ELF-1 (cell line): ENCODE measurements around the gene DCTN3.
"Not testable (repeated sequence)": the region's sequence is repeated elsewhere in the genome, so short reads cannot be mapped to it uniquely, and the experiment has no call there.

Experiments used
- DNase-seq: peaks from one replicate; pipeline ENCODE4 v3.0.0-alpha.2; 2016; ENCODE audit warnings: low read depth, low spot score

DCTN3 gene

GRCh38 chr9:34647084-34647403, 26.7 kb upstream of the DCTN3 start:
- DNase-seq, result no peak

GRCh38 chr9:34646211-34647083, 26.2 kb upstream of the DCTN3 start, which contains the start of gene GALT:
TSS of gene GALT (plus strand) at chr9:34646675. CDS start at chr9:34646705, 30 bp downstream.
- DNase-seq, result peak; percentile 98

GRCh38 chr9:34644766-34645314, 24.5 kb upstream of the DCTN3 start:
- peak; percentile 87 for DNase-seq

GRCh38 chr9:34642679-34643078, 22.4 kb upstream of the DCTN3 start:
- DNase-seq, result no peak

- DNase-seq, result not testable (repeated sequence)
Observed at GRCh38 chr9:34639322-34639721, 19.0 kb upstream of the DCTN3 start.

- no peak for DNase-seq
Observed at GRCh38 chr9:34638138-34638445, 17.8 kb upstream of the DCTN3 start.

GRCh38 chr9:34637356-34638137, 17.3 kb upstream of the DCTN3 start, which contains the start of gene SIGMAR1:
TSS of gene SIGMAR1 (minus strand) at chr9:34637787. CDS start at chr9:34637697, 90 bp downstream.
- DNase-seq, result peak; percentile 93

- no peak for DNase-seq
Observed at GRCh38 chr9:34636791-34637355, 16.6 kb upstream of the DCTN3 start.

- DNase-seq, result no peak
Observed at GRCh38 chr9:34635556-34635955, 15.3 kb upstream of the DCTN3 start.

- DNase-seq, result no peak
Observed at GRCh38 chr9:34634551-34635248, 14.4 kb upstream of the DCTN3 start.

- peak; percentile 83 for DNase-seq
Observed at GRCh38 chr9:34633851-34634550, 13.7 kb upstream of the DCTN3 start.

GRCh38 chr9:34633166-34633565, 12.9 kb upstream of the DCTN3 start:
- no peak for DNase-seq

- DNase-seq, result no peak
Observed at GRCh38 chr9:34630402-34631154, 10.3 kb upstream of the DCTN3 start.

GRCh38 chr9:34629491-34629808, 9.2 kb upstream of the DCTN3 start:
- no peak for DNase-seq

GRCh38 chr9:34628656-34629490, 8.6 kb upstream of the DCTN3 start, which contains the start of gene ARID3C:
TSS of gene ARID3C (minus strand) at chr9:34629066. CDS start at chr9:34628014, 1,052 bp downstream.
- no peak for DNase-seq

GRCh38 chr9:34627716-34628655, 7.7 kb upstream of the DCTN3 start:
- DNase-seq, result no peak

- no peak for DNase-seq
Observed at GRCh38 chr9:34625186-34625486, 4.8 kb upstream of the DCTN3 start.

- peak; percentile 70 for DNase-seq
Observed at GRCh38 chr9:34624475-34625185, 4.3 kb upstream of the DCTN3 start.
